Aorta (tissue), 5 donors: Measurements from ENCODE around the gene KCNK17. TPM values are rescaled to one million over a fixed set of nuclear protein-coding genes. Genes with fewer than 3 reads are reported as not detected.

Experiments
- ATAC-seq: fragments of 200-7000 bp; cut with Tn5 transposase; one replicate; pipeline ENCODE4 v1.9.1; 2022; ENCODE audit warnings: moderate library complexity; ENCODE audit not compliant: low FRiP score
- DNase-seq, 2 donors: peaks; one replicate each; pipeline ENCODE4 v3.0.0-alpha.2; 2020
- H3K27ac ChIP-seq, 2 donors: one replicate each; pipeline ENCODE4 v1.5.1; 2013; ENCODE audit warnings: low read length in 2 of 2, mild to moderate bottlenecking in 2 of 2, moderate library complexity in 2 of 2, control low read depth in 1 of 2, inconsistent platforms in 1 of 2, low read depth in 1 of 2
- H3K27me3 ChIP-seq, 2 donors: one replicate each; pipeline ENCODE4 v1.6.1; 2013; ENCODE audit warnings: control low read depth in 1 of 2, low read length in 1 of 2, mild to moderate bottlenecking in 1 of 2, moderate library complexity in 1 of 2; ENCODE audit not compliant: insufficient read depth in 2 of 2, control insufficient read depth in 1 of 2
- H3K36me3 ChIP-seq, 2 donors: one replicate each; pipeline ENCODE4 v1.6.1; 2013; ENCODE audit warnings: control low read depth in 1 of 2, low read length in 1 of 2, mild to moderate bottlenecking in 1 of 2; ENCODE audit not compliant: insufficient read depth in 2 of 2, control insufficient read depth in 1 of 2
- H3K4me1 ChIP-seq, 2 donors: one replicate each; pipeline ENCODE4 v1.6.1; 2013; ENCODE audit warnings: low read length in 2 of 2, control low read depth in 1 of 2, mild to moderate bottlenecking in 1 of 2, moderate library complexity in 1 of 2; ENCODE audit not compliant: insufficient read depth in 2 of 2, control insufficient read depth in 1 of 2
- H3K4me3 ChIP-seq, 2 donors: one replicate each; pipeline ENCODE4 v1.5.1; 2013; ENCODE audit warnings: low read length in 2 of 2, control low read depth in 1 of 2, mild to moderate bottlenecking in 1 of 2
- H3K9me3 ChIP-seq: one replicate; pipeline ENCODE4 v1.6.1; 2013; ENCODE audit warnings: mild to moderate bottlenecking, low read length; ENCODE audit not compliant: control insufficient read depth
- WGBS, 2 donors: extraction: QIAGEN DNeasy Blood & Tissue Kit; methylation state at CpG; one replicate each; pipeline ENCODE4 v1.1.7; 2013; 5-methylcytosine and 5-hydroxymethylcytosine counted together
- intact Hi-C, 2 donors: fragments of 100-400 bp; cut with DNase I; formaldehyde crosslinking; loops; one replicate each; pipeline versions ENCODE4 v1.14.2 to v1.15.0; 2022
- polyA plus RNA-seq, 2 donors: library from polyadenylated mRNA; stranded (reverse); fragments of 200-250 nt; gene quantifications; one replicate each; pipeline ENCODE4 v1.2.3, GENCODE V29; 2013
- total RNA-seq, 2 donors: library from RNA; stranded (reverse); fragmentation: NEBNext Ultra II Directional; extraction: Animal tissue kit (Norgen Biotek cat#: 25700); gene quantifications; one replicate each; pipeline ENCODE4 v1.2.1, GENCODE V29; 2021
- donor health status: healthy with polysubstance abuse.
- donor health status: Bipolar disorder and iron deficiency.
- donor health status: DM: no; HTN: no; CAD: no.
- donor health status: DM: no; HTN: no; CAD: no.
- donor health status: DM: yes; HTN: yes; CAD: no.

KCNK17 gene
- total and polyA plus RNA-seq, 4 donors = 1.6 to 12.8 (median 6.7) TPM

DNA sequence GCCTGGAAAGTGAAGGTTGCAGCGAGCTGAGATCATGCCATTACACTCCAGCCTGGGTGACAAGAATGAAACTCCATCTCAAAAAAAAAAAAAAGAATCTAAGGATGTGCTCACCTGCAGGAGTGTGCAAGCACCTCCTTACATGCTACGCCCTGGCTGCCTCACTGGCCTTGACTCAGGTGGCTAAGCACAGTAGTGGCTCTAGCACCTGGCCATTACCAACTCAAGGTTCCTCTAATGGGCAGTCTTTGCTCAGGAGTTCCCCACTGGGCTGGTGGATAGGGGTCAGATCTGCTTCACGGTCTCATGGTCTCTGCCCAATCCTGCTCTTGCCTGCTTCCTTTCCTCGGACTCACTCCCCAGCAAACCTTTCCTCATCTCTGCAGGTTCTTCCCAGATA, 39.7 kb downstream of the KCNK17 start:
- WGBS, 2 donors = 60 to 67% methylated on average over 4 of the region's 4 CpGs
- H3K27me3 ChIP-seq = no peaks in the 10 kb centered on the region
- H3K27ac ChIP-seq = no peak overlapping the region
- H3K4me1 ChIP-seq = no peaks in the 10 kb centered on the region
- H3K36me3 ChIP-seq = no peaks in the 10 kb centered on the region
- intact Hi-C loops = no loop called here
- H3K4me3 ChIP-seq = no peak overlapping the region
- no peak for DNase-seq
- H3K9me3 ChIP-seq = no peaks in the 10 kb centered on the region
- no peak for ATAC-seq

DNA sequence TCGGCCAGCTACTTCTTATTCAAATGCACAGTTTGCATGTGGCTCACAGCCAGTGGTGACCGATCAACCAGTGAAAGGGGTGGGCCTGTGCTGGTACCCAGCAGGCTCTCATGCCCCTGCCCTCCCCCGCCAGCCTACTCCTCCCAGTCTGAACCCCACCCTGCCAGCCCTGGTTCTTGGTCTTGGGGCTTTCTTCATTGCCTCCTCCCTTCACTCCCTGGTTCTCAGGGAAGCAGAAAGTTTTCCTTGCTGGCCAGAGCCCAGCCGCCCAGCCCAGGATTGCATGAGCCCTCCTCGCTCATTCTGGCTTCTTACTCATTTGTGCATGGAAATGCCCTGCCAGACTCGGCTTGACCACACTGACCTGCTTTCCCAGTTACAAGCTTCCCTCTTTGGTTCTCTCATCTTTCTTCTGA, 40.8 kb downstream of the KCNK17 start:
- WGBS, 2 donors = 42 to 56% methylated on average over 6 of the region's 6 CpGs
- no peak for DNase-seq
- peak; percentile 40 for ATAC-seq
- H3K36me3 ChIP-seq = no peaks in the 10 kb centered on the region
- no peaks in the 10 kb centered on the region for H3K9me3 ChIP-seq
- H3K27ac ChIP-seq = no peak overlapping the region
- no peaks in the 10 kb centered on the region for H3K4me1 ChIP-seq
- H3K27me3 ChIP-seq = no peaks in the 10 kb centered on the region
- no peak overlapping the region for H3K4me3 ChIP-seq
- intact Hi-C loops = no loop called here

DNA sequence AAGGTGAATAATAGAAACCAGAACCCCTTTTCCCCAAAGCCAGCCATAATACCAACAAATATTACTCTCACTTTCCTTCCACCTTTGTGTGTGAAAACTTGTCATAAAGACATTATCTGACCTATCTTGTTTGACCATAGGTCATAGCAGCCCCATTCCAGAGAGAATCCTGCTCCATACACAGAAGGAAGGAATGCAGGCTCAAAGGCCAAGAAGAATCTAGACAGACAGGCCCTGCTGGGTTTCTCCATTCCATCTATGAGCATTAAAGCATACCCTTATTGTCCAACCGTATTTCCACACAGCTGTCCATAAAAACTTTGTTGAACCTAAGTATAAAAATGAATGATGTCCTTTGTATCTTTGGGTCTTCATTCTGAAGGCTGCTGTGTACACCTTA, 44.3 kb downstream of the KCNK17 start:
- ATAC-seq (no peak), DNase-seq (no peak)
- no peaks in the 10 kb centered on the region for H3K27me3 ChIP-seq
- no peak overlapping the region for H3K27ac ChIP-seq
- no peak overlapping the region for H3K4me3 ChIP-seq
- H3K4me1 ChIP-seq = no peaks in the 10 kb centered on the region
- no peaks in the 10 kb centered on the region for H3K9me3 ChIP-seq
- WGBS, 2 donors = 89 to 90% methylated on average over 1 of the region's 1 CpG
- intact Hi-C loops = no loop called here
- no peaks in the 10 kb centered on the region for H3K36me3 ChIP-seq

DNA sequence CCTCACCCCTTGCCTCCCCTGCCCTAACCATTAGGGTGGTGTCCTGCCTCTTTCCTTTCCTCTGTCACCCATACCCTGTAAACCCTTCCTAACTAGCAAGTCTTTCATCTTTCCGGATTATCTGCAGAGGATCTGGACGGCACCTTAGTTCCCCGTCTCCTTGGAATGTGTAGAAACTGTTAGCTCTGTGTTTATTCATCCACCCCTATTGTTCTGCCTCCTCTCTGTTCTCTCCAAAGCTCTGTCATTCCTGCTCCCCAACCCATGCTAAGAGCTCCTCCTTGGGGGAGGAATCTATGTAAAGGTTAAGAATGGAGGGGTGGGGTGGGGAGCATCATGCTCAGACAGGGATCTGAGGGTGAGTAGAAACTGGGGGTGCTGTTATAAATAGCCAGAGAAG, 45.5 kb downstream of the KCNK17 start:
- no peak overlapping the region for H3K4me3 ChIP-seq
- no peaks in the 10 kb centered on the region for H3K36me3 ChIP-seq
- DNase-seq (no peak), ATAC-seq (no peak)
- no peaks in the 10 kb centered on the region for H3K27me3 ChIP-seq
- no peaks in the 10 kb centered on the region for H3K4me1 ChIP-seq
- H3K27ac ChIP-seq = no peak overlapping the region
- intact Hi-C loops = no loop called here
- 72 to 82% methylated on average over 3 of the region's 3 CpGs for WGBS, 2 donors
- H3K9me3 ChIP-seq = no peaks in the 10 kb centered on the region

DNA sequence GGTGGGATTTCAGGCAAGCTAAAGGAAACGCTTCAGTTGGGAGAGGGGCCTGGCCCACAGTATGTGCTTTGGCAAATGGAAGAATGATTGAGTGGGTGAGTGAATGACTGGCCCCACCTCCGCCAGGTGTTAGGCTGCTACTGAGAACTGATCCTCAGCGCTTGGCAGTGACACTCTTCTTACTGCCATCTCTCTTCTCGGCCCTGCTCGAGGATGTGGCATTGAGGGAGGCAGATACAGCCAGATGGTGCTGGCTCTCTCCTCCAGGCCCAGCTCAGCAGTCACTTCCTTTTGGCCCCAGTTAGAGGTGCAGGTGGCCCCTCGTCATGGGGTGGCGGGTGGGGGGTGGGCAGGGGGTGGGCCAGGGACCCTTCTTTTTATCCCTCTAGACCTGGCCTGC, 46.0 kb downstream of the KCNK17 start:
- no peak for ATAC-seq
- no peak for DNase-seq

GRCh38 chr6:39266782-39267355, 47.4 kb downstream of the KCNK17 start:
- ATAC-seq = no peak
- 88 to 90% methylated on average over 5 of the region's 5 CpGs for WGBS, 2 donors
- intact Hi-C loops = no loop called here
- DNase-seq = no peak
- H3K4me1 ChIP-seq = no peaks in the 10 kb centered on the region
- H3K27ac ChIP-seq = no peak overlapping the region
- H3K36me3 ChIP-seq = no peaks in the 10 kb centered on the region
- H3K27me3 ChIP-seq = no peaks in the 10 kb centered on the region
- no peak overlapping the region for H3K4me3 ChIP-seq
- no peaks in the 10 kb centered on the region for H3K9me3 ChIP-seq

More for the DNA sequence above, 46.0 kb downstream of the KCNK17 start:
- Histone ChIP-seq H3K4me1 (no peaks in the 10 kb centered on the region), H3K36me3 (no peaks in the 10 kb centered on the region), H3K9me3 (no peaks in the 10 kb centered on the region), H3K27ac (no peak overlapping the region), H3K4me3 (no peak overlapping the region), H3K27me3 (no peaks in the 10 kb centered on the region)
- intact Hi-C loops = no loop called here
- WGBS, 2 donors = 76 to 82% methylated on average over 7 of the region's 7 CpGs

GRCh38 chr6:39266375-39266774, 47.8 kb downstream of the KCNK17 start:
- WGBS, 2 donors = 91 to 94% methylated on average over 2 of the region's 2 CpGs
- Histone ChIP-seq H3K4me3 (no peak overlapping the region), H3K27me3 (no peaks in the 10 kb centered on the region), H3K9me3 (no peaks in the 10 kb centered on the region), H3K27ac (no peak overlapping the region), H3K4me1 (no peaks in the 10 kb centered on the region), H3K36me3 (no peaks in the 10 kb centered on the region)
- intact Hi-C loops = no loop called here
- DNase-seq (no peak), ATAC-seq (no peak)

GRCh38 chr6:39263303-39264037, 50.7 kb downstream of the KCNK17 start:
- DNase-seq (no peak), ATAC-seq (no peak)
- Histone ChIP-seq H3K4me1 (no peaks in the 10 kb centered on the region), H3K9me3 (peaks cover 2% of the 10 kb centered on the region), H3K36me3 (no peaks in the 10 kb centered on the region), H3K27me3 (no peaks in the 10 kb centered on the region), H3K4me3 (no peak overlapping the region), H3K27ac (no peak overlapping the region)
- intact Hi-C loops = no loop called here
- WGBS, 2 donors = 48 to 53% methylated on average over 5 of the region's 5 CpGs

DNA sequence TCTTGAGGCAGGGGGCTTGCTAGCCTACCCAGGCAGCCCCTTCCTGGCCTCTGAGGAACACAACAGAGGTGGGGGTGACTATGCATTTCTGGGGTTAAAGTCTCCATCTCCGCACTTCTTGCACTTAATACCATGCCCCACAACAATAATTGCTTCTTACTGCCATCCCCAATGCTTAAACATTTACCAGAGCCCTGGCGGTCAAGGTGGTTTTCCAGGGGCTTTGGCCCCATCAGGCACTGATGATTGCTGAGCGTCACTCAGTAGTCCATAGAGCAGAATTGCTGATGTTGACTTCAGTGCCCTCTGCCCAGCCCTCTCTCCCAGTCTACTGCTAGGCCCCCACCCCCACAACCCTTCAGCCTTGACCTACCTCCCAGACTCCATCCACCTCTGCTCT, 52.5 kb downstream of the KCNK17 start:
- no peaks in the 10 kb centered on the region for H3K27me3 ChIP-seq
- H3K27ac ChIP-seq = no peak overlapping the region
- no peaks in the 10 kb centered on the region for H3K4me1 ChIP-seq
- H3K36me3 ChIP-seq = no peaks in the 10 kb centered on the region
- WGBS, 2 donors = 87 to 93% methylated on average over 3 of the region's 3 CpGs
- peaks cover 2% of the 10 kb centered on the region for H3K9me3 ChIP-seq
- no peak for ATAC-seq
- intact Hi-C loops = no loop called here
- no peak for DNase-seq
- no peak overlapping the region for H3K4me3 ChIP-seq
